B cell (primary cell): ENCODE results near the gene CAMK2A.

Experiments used
- CTCF ChIP-seq: fragments of 200-600 bp; IDR thresholded peaks from one replicate; pipeline ENCODE4 v1.8.0; 2022; ENCODE audit warnings: antibody characterized with exemption, mild to moderate bottlenecking
- EZH2 ChIP-seq: IDR thresholded peaks from 2 replicates; pipeline ENCODE4 v1.6.1; 2012; ENCODE audit warnings: borderline replicate concordance, low read depth, mild to moderate bottlenecking, moderate library complexity, low read length; ENCODE audit not compliant: insufficient read depth, poor library complexity, severe bottlenecking

GRCh38 chr5:150278046-150278730, 11.4 kb downstream of the CAMK2A start:
- no peak for TF ChIP-seq CTCF
- no peak for TF ChIP-seq EZH2
